CD4-positive, alpha-beta T cell (primary cell): ENCODE data around the gene ABCD3. TPM values are rescaled to one million over a fixed set of nuclear protein-coding genes. Genes with fewer than 3 reads are reported as not detected.
"Not testable (repeated sequence)": the region's sequence is repeated elsewhere in the genome, so short reads cannot be mapped to it uniquely, and the experiment has no call there.

Experiments
- ATAC-seq: fragments of 200-7000 bp; cut with Tn5 transposase; one replicate; pipeline ENCODE4 v1.10.0; 2022; ENCODE audit warnings: mild to moderate bottlenecking; ENCODE audit not compliant: poor library complexity
- CTCF ChIA-PET: fragments of 350-600 bp; sonication (Branson Sonifier 250); formaldehyde crosslinking; loops from one replicate; lab custom pipeline; 2021; ENCODE audit warnings: antibody characterized with exemption, inconsistent platforms; lab: Charles Lee
- POLR2A ChIA-PET: fragments of 350-600 bp; sonication (Branson Sonifier 250); formaldehyde crosslinking; loops from one replicate; lab custom pipeline; 2021; ENCODE audit warnings: antibody characterized with exemption, inconsistent platforms; lab: Charles Lee
- DNase-seq, 14 experiments: peaks; one replicate each; pipeline ENCODE4 v3.0.0-alpha.2; 2013 to 2020; ENCODE audit warnings: mixed read lengths in 2 of 14
- H3K27ac ChIP-seq, 2 donors: one replicate each; pipeline versions ENCODE4 v1.5.1 to v1.7.0; 2013; ENCODE audit warnings: low read length in 2 of 2, low read depth in 1 of 2, mild to moderate bottlenecking in 1 of 2
- H3K27me3 ChIP-seq, 2 experiments: 1 replicate in 1 of 2; 2 replicates in 1 of 2; pipeline versions ENCODE4 v1.6.1 to v1.7.0; 2013; ENCODE audit warnings: low read length in 2 of 2, control low read depth in 1 of 2, mild to moderate bottlenecking in 1 of 2, moderate library complexity in 1 of 2; ENCODE audit not compliant: insufficient read depth in 2 of 2, control insufficient read depth in 1 of 2
- H3K36me3 ChIP-seq: one replicate; pipeline ENCODE4 v1.6.1; 2013; ENCODE audit warnings: low read length, control low read depth; ENCODE audit not compliant: insufficient read depth
- H3K4me1 ChIP-seq: one replicate; pipeline ENCODE4 v1.6.1; 2013; ENCODE audit warnings: low read length, control low read depth; ENCODE audit not compliant: insufficient read depth
- H3K4me3 ChIP-seq: one replicate; pipeline ENCODE4 v1.5.1; 2013; ENCODE audit warnings: mild to moderate bottlenecking, low read length, moderate library complexity
- H3K9me3 ChIP-seq, 2 experiments: 1 replicate in 1 of 2; 2 replicates in 1 of 2; pipeline versions ENCODE4 v1.6.1 to v1.7.0; 2013; ENCODE audit warnings: low read length in 2 of 2, mild to moderate bottlenecking in 2 of 2, control low read depth in 1 of 2, moderate library complexity in 1 of 2; ENCODE audit not compliant: control insufficient read depth in 1 of 2, insufficient read depth in 1 of 2
- H3K27ac Mint-ChIP-seq: one replicate; pipeline ENCODE4 v1.8.0; 2020; ENCODE audit warnings: mixed read lengths
- H3K27me3 Mint-ChIP-seq: one replicate; pipeline ENCODE4 v1.8.0; 2021; ENCODE audit warnings: mixed read lengths
- H3K36me3 Mint-ChIP-seq: one replicate; pipeline ENCODE4 v1.8.0; 2021; ENCODE audit warnings: low read depth, mixed read lengths
- H3K4me1 Mint-ChIP-seq: one replicate; pipeline ENCODE4 v1.8.0; 2021; ENCODE audit warnings: low read depth, mixed read lengths
- H3K4me3 Mint-ChIP-seq: one replicate; pipeline ENCODE4 v1.8.0; 2020; ENCODE audit warnings: mild to moderate bottlenecking, mixed read lengths
- H3K9me3 Mint-ChIP-seq: one replicate; pipeline ENCODE4 v1.8.0; 2020; ENCODE audit warnings: mixed read lengths
- intact Hi-C, 2 experiments: fragments of 100-400 bp; cut with DNase I in 1 of 2; cut with micrococcal nuclease in 1 of 2; formaldehyde crosslinking; loops; one replicate each; pipeline versions ENCODE4 v1.15.1 to v1.9.0; 2023 to 2025; cut with DNase I, micrococcal nuclease
- total RNA-seq, 174 experiments: library from RNA in 2 of 174; stranded (reverse) in 2 of 174; gene quantifications; one replicate each; pipeline ENCODE4 v1.2.3 and lab custom pipeline; 2021 to 2026
- TF ChIP-seq, protein P1 (sequence below): fragments of 200-600 bp; IDR thresholded peaks from one replicate; pipeline ENCODE4 v1.8.0; 2022; ENCODE audit warnings: antibody characterized with exemption, mild to moderate bottlenecking

The ABCD3 gene
- total RNA-seq, 2 experiments from 2014 or later = 13.0 to 13.5 TPM

DNA sequence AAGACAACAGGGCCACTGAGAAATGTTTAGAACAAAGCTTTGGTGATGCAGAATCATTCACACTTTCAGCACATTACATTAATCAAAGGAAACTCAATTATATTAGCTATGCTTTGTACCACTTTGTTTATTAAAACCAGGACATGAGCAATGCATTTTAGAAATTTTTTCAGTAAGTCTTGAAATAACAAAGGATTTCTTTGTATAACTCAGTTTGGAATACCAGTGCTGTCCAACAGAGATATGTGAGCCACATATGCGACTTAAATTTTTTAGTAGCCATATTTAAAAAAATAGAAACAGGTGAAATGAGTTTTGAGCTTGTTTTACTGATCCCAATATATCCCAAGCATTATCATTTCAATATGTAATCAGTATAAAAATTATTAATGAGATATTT lies 142.1 kb downstream of the ABCD3 start:
- TF ChIP-seq, protein P1, sequence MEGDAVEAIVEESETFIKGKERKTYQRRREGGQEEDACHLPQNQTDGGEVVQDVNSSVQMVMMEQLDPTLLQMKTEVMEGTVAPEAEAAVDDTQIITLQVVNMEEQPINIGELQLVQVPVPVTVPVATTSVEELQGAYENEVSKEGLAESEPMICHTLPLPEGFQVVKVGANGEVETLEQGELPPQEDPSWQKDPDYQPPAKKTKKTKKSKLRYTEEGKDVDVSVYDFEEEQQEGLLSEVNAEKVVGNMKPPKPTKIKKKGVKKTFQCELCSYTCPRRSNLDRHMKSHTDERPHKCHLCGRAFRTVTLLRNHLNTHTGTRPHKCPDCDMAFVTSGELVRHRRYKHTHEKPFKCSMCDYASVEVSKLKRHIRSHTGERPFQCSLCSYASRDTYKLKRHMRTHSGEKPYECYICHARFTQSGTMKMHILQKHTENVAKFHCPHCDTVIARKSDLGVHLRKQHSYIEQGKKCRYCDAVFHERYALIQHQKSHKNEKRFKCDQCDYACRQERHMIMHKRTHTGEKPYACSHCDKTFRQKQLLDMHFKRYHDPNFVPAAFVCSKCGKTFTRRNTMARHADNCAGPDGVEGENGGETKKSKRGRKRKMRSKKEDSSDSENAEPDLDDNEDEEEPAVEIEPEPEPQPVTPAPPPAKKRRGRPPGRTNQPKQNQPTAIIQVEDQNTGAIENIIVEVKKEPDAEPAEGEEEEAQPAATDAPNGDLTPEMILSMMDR = no peak
- Histone ChIP-seq H3K36me3 (no peaks in the 10 kb centered on the region), H3K27ac (no peak overlapping the region), H3K4me3 (no peak overlapping the region), H3K27me3 (no peaks in the 10 kb centered on the region), H3K9me3 (no peaks in the 10 kb centered on the region), H3K4me1 (no peaks in the 10 kb centered on the region)
- no peaks in the 10 kb centered on the region for H3K9me3 Mint-ChIP-seq
- H3K4me3 Mint-ChIP-seq = no peak overlapping the region
- peaks cover 4% of the 10 kb centered on the region for H3K27me3 Mint-ChIP-seq
- intact Hi-C loops = no loop called here
- H3K4me1 Mint-ChIP-seq = no peaks in the 10 kb centered on the region
- ATAC-seq (no peak), DNase-seq (no peak)
- no peaks in the 10 kb centered on the region for H3K36me3 Mint-ChIP-seq
- ChIA-PET CTCF (no interaction called here), POLR2A (no interaction called here)
- H3K27ac Mint-ChIP-seq = no peak overlapping the region

DNA sequence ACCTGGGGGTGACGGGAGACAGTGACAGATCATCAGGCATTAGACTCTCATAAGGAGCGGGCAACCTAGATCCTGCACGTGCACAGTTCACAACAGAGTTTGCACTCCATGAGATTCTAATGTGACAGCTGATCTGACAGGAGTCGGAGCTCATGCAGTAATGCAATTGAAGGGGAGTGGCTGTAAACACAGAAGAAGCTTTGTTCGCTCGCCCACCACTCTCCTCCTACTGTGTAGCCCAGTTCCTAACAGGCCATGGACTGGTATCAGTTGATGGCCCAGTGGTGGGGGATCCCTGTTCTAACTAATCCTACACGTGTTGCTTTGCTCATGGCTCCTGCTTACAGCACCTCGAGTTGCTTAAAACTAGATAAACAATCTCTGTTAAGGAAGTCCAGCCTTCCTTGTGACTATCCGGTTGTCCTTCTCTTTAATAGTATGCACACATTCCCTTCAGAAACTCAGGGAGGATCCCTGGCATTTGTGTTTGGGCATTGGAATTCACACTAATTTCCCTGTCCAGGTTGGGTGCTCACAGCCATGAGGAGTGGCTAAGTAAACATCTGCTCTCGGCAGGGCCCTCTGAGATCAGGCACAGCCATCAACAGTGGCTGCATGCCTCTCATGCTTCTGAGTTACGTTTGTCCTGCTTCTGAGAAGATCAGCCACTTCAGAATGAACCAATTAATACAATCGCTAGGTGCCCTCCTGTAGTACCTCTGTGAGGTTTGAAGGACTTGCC lies 144.5 kb downstream of the ABCD3 start:
- ChIA-PET POLR2A (no interaction called here), CTCF (no interaction called here)
- ATAC-seq = no peak
- H3K9me3 ChIP-seq = no peaks in the 10 kb centered on the region
- Mint-ChIP-seq H3K4me3 (no peak overlapping the region), H3K9me3 (no peaks in the 10 kb centered on the region), H3K27ac (no peak overlapping the region), H3K27me3 (peaks cover 4% of the 10 kb centered on the region), H3K4me1 (no peaks in the 10 kb centered on the region), H3K36me3 (no peaks in the 10 kb centered on the region)
- no peaks in the 10 kb centered on the region for H3K4me1 ChIP-seq
- H3K4me3 ChIP-seq = no peak overlapping the region
- DNase-seq = no peak
- no peak overlapping the region for H3K27ac ChIP-seq
- TF ChIP-seq, protein P1 = no peak
- H3K36me3 ChIP-seq = no peaks in the 10 kb centered on the region
- intact Hi-C loops = no loop called here
- H3K27me3 ChIP-seq = no peaks in the 10 kb centered on the region

DNA sequence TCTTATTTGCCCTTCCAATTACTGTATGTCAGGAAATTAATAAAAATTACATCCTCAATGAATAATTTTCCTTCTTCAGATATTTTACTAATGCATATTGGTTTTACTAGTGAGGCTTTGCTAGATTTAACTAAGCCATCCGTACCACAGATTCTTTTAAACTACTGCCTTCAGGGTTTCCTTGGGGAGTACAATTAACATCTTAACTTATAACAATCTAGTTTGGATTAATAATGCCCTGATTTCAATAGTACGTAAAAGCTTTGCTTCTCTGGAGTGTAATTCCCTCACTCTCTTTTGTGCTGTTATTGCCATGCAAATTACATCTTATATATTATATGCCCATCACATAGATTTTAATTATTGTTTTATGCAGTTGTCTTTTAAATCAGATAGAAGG lies 147.7 kb downstream of the ABCD3 start:
- TF ChIP-seq, protein P1 = no peak
- Mint-ChIP-seq H3K36me3 (no peaks in the 10 kb centered on the region), H3K4me3 (no peak overlapping the region), H3K27me3 (peaks cover 4% of the 10 kb centered on the region), H3K27ac (no peak overlapping the region), H3K4me1 (no peaks in the 10 kb centered on the region), H3K9me3 (no peaks in the 10 kb centered on the region)
- intact Hi-C loops = no loop called here
- ChIA-PET POLR2A (no interaction called here), CTCF (no interaction called here)
- Histone ChIP-seq H3K36me3 (no peaks in the 10 kb centered on the region), H3K4me3 (no peak overlapping the region), H3K4me1 (no peaks in the 10 kb centered on the region), H3K27me3 (no peaks in the 10 kb centered on the region), H3K9me3 (no peaks in the 10 kb centered on the region), H3K27ac (no peak overlapping the region)
- no peak for DNase-seq
- ATAC-seq = no peak

DNA sequence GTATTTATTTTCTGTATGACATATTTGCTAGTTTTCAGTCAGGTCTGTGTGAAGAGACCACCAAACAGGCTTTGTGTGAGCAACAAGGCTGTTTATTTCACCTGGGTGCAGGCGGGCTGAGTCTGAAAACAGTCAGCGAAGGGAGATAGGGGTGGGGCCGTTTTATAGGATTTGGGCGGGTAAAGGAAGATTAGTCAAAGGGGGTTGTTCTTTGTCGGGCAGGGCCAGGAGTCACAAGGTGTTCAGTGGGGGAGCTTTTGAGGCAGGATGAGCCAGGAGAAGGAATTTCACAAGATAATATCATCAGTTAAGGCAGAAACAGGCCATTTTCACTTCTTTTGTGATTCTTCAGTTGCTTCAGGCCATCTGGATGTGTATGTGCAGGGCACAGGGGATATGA lies 148.2 kb downstream of the ABCD3 start:
- H3K27ac ChIP-seq, CTCF ChIA-PET, DNase-seq, H3K4me1 Mint-ChIP-seq, H3K9me3 ChIP-seq, H3K9me3 Mint-ChIP-seq, H3K36me3 ChIP-seq, H3K4me3 Mint-ChIP-seq, H3K27me3 ChIP-seq, H3K4me3 ChIP-seq, H3K27ac Mint-ChIP-seq, POLR2A ChIA-PET, H3K36me3 Mint-ChIP-seq, ATAC-seq, H3K27me3 Mint-ChIP-seq, intact Hi-C loops, H3K4me1 ChIP-seq: not testable (repeated sequence)

DNA sequence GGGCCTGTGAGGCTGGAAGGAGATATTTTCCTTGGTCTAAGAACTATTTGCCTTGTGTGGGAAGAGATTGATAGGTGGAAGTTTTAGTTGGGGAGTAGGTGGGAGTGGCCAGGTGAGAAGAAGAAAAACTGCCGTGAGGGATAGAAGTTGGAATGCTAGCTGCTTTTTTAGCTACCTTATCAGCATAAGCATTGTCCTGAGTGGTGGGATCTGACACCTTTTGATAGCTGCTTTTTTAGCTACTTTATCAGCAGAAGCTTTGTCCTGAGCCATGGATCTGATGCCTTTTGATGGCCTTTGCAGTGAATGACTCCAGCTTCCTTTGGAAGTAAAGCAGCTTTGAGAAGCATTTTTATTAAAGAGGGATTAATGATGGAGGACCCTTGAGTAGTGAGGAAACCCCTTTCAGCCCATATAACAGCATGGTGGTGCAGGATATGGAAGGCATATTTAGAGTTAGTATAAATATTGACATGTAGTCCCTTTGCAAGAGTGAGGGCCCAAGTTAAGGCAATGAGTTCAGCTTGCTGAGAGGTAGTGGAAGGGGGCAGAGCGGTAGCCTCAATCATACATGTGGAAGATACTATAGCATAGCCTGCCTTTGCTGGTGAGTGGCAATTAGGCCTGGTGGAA lies 149.9 kb downstream of the ABCD3 start:
- H3K27ac Mint-ChIP-seq, ATAC-seq, POLR2A ChIA-PET: not testable (repeated sequence)

More for the DNA sequence above, 149.9 kb downstream of the ABCD3 start:
- H3K27me3 Mint-ChIP-seq, H3K9me3 Mint-ChIP-seq, H3K9me3 ChIP-seq, H3K36me3 ChIP-seq, H3K4me1 Mint-ChIP-seq, CTCF ChIA-PET, H3K27ac ChIP-seq, H3K4me3 ChIP-seq, H3K36me3 Mint-ChIP-seq, intact Hi-C loops, H3K4me1 ChIP-seq, DNase-seq, H3K4me3 Mint-ChIP-seq, H3K27me3 ChIP-seq: not testable (repeated sequence)
